WERI-Rb-1 (cell line): Measurements from ENCODE around the gene ADAT3.
A peak's percentile ranks its signal among the peaks of the same experiment; 100 is the strongest.

Experiments used
- DNase-seq: peaks from one replicate; pipeline ENCODE4 v3.0.0-alpha.2; 2020
- H3K27ac ChIP-seq: fragments of 250-450 bp; sonication (Bioruptor Pico); 2 replicates; pipeline ENCODE4 v1.5.1; 2020; ENCODE audit warnings: mild to moderate bottlenecking, moderate library complexity
- H3K27me3 ChIP-seq: fragments of 250-450 bp; sonication (Bioruptor Pico); 2 replicates; pipeline ENCODE4 v1.5.1; 2021; ENCODE audit warnings: mild to moderate bottlenecking, low read depth, moderate library complexity; ENCODE audit not compliant: insufficient read depth, severe bottlenecking
- H3K36me3 ChIP-seq: fragments of 250-450 bp; sonication (Bioruptor Pico); 2 replicates; pipeline ENCODE4 v1.5.1; 2020; ENCODE audit warnings: mild to moderate bottlenecking, moderate library complexity
- H3K4me3 ChIP-seq: 2 replicates; pipeline ENCODE4 v1.5.1; 2011; ENCODE audit warnings: low read depth, mild to moderate bottlenecking, control low read depth, low read length
- H3K9me3 ChIP-seq: fragments of 250-450 bp; sonication (Bioruptor Pico); 2 replicates; pipeline ENCODE4 v1.5.1; 2021; ENCODE audit warnings: mild to moderate bottlenecking, moderate library complexity; ENCODE audit not compliant: severe bottlenecking
- TF ChIP-seq, protein P1 (sequence below): IDR thresholded peaks from 2 replicates; pipeline ENCODE4 v1.5.1; 2011; ENCODE audit warnings: low read depth, mild to moderate bottlenecking, control low read depth, inconsistent platforms, low read length

The ADAT3 gene

GRCh38 chr19:1904860-1905109, 414 bp upstream of the ADAT3 start:
- Histone ChIP-seq H3K9me3 (no peaks in the 10 kb centered on the region), H3K27me3 (no peaks in the 10 kb centered on the region), H3K27ac (peak overlapping the region; percentile 68), H3K4me3 (peak overlapping the region; percentile 43), H3K36me3 (peaks cover 24% of the 10 kb centered on the region)
- TF ChIP-seq, protein P1, sequence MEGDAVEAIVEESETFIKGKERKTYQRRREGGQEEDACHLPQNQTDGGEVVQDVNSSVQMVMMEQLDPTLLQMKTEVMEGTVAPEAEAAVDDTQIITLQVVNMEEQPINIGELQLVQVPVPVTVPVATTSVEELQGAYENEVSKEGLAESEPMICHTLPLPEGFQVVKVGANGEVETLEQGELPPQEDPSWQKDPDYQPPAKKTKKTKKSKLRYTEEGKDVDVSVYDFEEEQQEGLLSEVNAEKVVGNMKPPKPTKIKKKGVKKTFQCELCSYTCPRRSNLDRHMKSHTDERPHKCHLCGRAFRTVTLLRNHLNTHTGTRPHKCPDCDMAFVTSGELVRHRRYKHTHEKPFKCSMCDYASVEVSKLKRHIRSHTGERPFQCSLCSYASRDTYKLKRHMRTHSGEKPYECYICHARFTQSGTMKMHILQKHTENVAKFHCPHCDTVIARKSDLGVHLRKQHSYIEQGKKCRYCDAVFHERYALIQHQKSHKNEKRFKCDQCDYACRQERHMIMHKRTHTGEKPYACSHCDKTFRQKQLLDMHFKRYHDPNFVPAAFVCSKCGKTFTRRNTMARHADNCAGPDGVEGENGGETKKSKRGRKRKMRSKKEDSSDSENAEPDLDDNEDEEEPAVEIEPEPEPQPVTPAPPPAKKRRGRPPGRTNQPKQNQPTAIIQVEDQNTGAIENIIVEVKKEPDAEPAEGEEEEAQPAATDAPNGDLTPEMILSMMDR = no peak
- DNase-seq = no peak

- Histone ChIP-seq H3K27ac (peak overlapping the region; percentile 92), H3K4me3 (peak overlapping the region; percentile 32), H3K27me3 (no peaks in the 10 kb centered on the region), H3K9me3 (no peaks in the 10 kb centered on the region), H3K36me3 (peaks cover 28% of the 10 kb centered on the region)
- TF ChIP-seq, protein P1 = no peak
- no peak for DNase-seq
Observed at GRCh38 chr19:1905863-1906375, 720 bp downstream of the ADAT3 start.

- TF ChIP-seq, protein P1 = no peak
- Histone ChIP-seq H3K9me3 (peaks cover 3% of the 10 kb centered on the region), H3K4me3 (no peak overlapping the region), H3K27ac (no peak overlapping the region), H3K27me3 (no peaks in the 10 kb centered on the region), H3K36me3 (peaks cover 36% of the 10 kb centered on the region)
- no peak for DNase-seq
Observed at GRCh38 chr19:1906985-1907562, 1.9 kb downstream of the ADAT3 start.

GRCh38 chr19:1907563-1908363, 2.6 kb downstream of the ADAT3 start:
- Histone ChIP-seq H3K36me3 (peaks cover 43% of the 10 kb centered on the region), H3K9me3 (peaks cover 3% of the 10 kb centered on the region), H3K27me3 (no peaks in the 10 kb centered on the region), H3K27ac (no peak overlapping the region), H3K4me3 (no peak overlapping the region)
- no peak for DNase-seq
- TF ChIP-seq, protein P1 = no peak

DNA sequence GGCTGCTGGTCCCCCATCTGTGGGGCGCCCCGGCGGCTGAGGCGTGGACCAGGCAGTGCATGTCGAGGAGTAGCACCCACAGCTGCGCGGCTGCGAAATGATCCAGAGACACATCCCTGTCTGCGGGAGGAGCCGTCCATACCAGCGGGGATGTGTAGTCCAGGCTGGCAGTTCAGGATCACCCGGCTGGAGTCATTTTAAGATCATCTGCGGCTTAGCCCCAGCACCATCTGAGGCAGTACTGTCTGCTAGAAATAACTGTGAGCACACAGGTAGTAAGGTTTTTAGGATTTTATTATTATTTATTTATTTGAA, 3.1 kb downstream of the ADAT3 start:
- Histone ChIP-seq H3K36me3 (peaks cover 49% of the 10 kb centered on the region), H3K9me3 (peaks cover 3% of the 10 kb centered on the region), H3K27ac (no peak overlapping the region), H3K27me3 (no peaks in the 10 kb centered on the region), H3K4me3 (no peak overlapping the region)
- TF ChIP-seq, protein P1 = no peak
- DNase-seq = no peak

DNA sequence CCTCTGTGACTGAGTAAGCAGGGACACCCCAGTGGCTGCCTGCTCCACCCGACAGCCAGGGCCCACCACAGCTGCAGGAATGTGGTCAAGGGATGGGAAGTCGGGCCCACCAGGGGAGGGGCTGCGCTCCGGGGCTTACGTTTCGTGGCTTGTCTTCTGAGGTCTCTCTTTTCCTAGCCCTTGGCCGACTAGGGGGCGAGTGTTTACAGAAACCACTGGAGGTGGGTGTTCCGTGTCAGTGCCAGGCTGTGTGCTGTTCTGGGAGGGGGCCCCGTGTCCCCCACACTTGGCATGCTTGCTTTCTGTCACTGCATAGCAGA, 4.5 kb downstream of the ADAT3 start:
- peaks cover 61% of the 10 kb centered on the region for H3K36me3 ChIP-seq
- TF ChIP-seq, protein P1 = no peak
- no peak overlapping the region for H3K4me3 ChIP-seq
- no peak for DNase-seq
- H3K27me3 ChIP-seq = no peaks in the 10 kb centered on the region
- H3K9me3 ChIP-seq = peaks cover 3% of the 10 kb centered on the region
- H3K27ac ChIP-seq = no peak overlapping the region
